K562 (cell line): Measurements from ENCODE around the gene MAP7D1. TPM values are rescaled to one million over a fixed set of nuclear protein-coding genes. Genes with fewer than 3 reads are reported as not detected.

Experiments
- ATAC-seq: fragments of 200-7000 bp; cut with Tn5 transposase; 3 replicates; pipeline ENCODE4 v1.9.1; 2020; ENCODE audit warnings: moderate library complexity
- BruUV-seq: library from RNA; stranded (reverse); fragments of 400-500 nt; replicated peaks from 2 replicates; lab custom pipeline; 2021; lab: Mats Ljungman, UMichigan
- CTCF ChIA-PET: fragments of 300-600 bp; formaldehyde crosslinking; extraction: SDS; loops from one replicate; lab custom pipeline; 2021; ENCODE audit warnings: low intra/inter-chr PET ratio; lab: Yijun Ruan, JAX
- POLR2A ChIA-PET: fragments of 300-600, 350-650 bp; sonication (Branson Sonifier 250); formaldehyde crosslinking; extraction: SDS; loops from one replicate; lab custom pipeline; 2021; ENCODE audit warnings: antibody characterized with exemption, inconsistent platforms; lab: Yijun Ruan, JAX
- DNase-seq, 4 experiments: peaks; one replicate each; pipeline versions ENCODE4 v3.0.0 to v3.0.0-alpha.2; 2011 to 2018; ENCODE audit warnings: low spot score in 3 of 4, mixed read lengths in 3 of 4; ENCODE audit errors: extremely low read depth in 1 of 4
- FAIRE-seq: peaks from 2 replicates; lab custom pipeline; 2011; peaks lifted over from hg19 to GRCh38; lab: Jason Lieb, UNC
- H2AFZ ChIP-seq: 2 replicates; pipeline ENCODE4 v1.6.0; 2011; ENCODE audit warnings: low read depth, low read length, control low read depth, inconsistent platforms
- H3K27ac ChIP-seq: fragments of 200-600 bp; 3 replicates; pipeline ENCODE4 v1.8.0; 2011; ENCODE audit warnings: low read depth, mild to moderate bottlenecking, control low read depth, inconsistent platforms, low read length, moderate library complexity, mixed read lengths; ENCODE audit errors: extremely low read depth
- H3K27me3 ChIP-seq, 2 experiments: fragments of 300-600 bp in 1 of 2; 2 replicates in 1 of 2; 3 replicates in 1 of 2; pipeline versions ENCODE4 v1.6.0 to v1.8.0; 2011; ENCODE audit warnings: inconsistent platforms in 2 of 2, low read length in 2 of 2, mild to moderate bottlenecking in 1 of 2, mixed read lengths in 1 of 2, moderate library complexity in 1 of 2; ENCODE audit not compliant: control insufficient read depth in 2 of 2, insufficient read depth in 2 of 2
- H3K36me3 ChIP-seq: fragments of 300-600 bp; 3 replicates; pipeline ENCODE4 v1.8.0; 2011; ENCODE audit warnings: mild to moderate bottlenecking, low read length, inconsistent platforms; ENCODE audit not compliant: control insufficient read depth, insufficient read depth
- H3K4me1 ChIP-seq, 2 experiments: fragments of 200-600 bp in 1 of 2; replicated peaks in 1 of 2; 2 replicates in 1 of 2; 3 replicates in 1 of 2; pipeline versions ENCODE4 v1.5.1 to v1.8.0; 2011; ENCODE audit warnings: inconsistent platforms in 2 of 2, low read length in 2 of 2, mild to moderate bottlenecking in 1 of 2, mixed read lengths in 1 of 2, moderate library complexity in 1 of 2; ENCODE audit not compliant: control insufficient read depth in 2 of 2, insufficient read depth in 2 of 2
- H3K4me2 ChIP-seq: 2 replicates; pipeline ENCODE4 v1.6.1; 2011; ENCODE audit warnings: low read length, control low read depth, inconsistent platforms, mixed read lengths; ENCODE audit not compliant: insufficient read depth
- H3K4me3 ChIP-seq: fragments of 200-600 bp; sonication (generic), shearing (Covaris generic); 2 replicates; pipeline ENCODE4 v1.5.1; 2016; ENCODE audit warnings: control low read depth, inconsistent platforms
- H3K79me2 ChIP-seq: fragments of 200-600 bp; 3 replicates; pipeline ENCODE4 v1.8.0; 2011; ENCODE audit warnings: low read length, inconsistent platforms; ENCODE audit not compliant: control insufficient read depth, insufficient read depth
- H3K9ac ChIP-seq, 2 experiments: 2 replicates each; pipeline versions ENCODE4 v1.6.0 to v1.6.1; 2011; ENCODE audit warnings: low read depth in 2 of 2, low read length in 2 of 2, control low read depth in 1 of 2, inconsistent platforms in 1 of 2, mild to moderate bottlenecking in 1 of 2, mixed read lengths in 1 of 2; ENCODE audit not compliant: insufficient read depth in 1 of 2
- H3K9me1 ChIP-seq: one replicate; pipeline ENCODE4 v1.6.0; 2011; ENCODE audit warnings: inconsistent platforms, mild to moderate bottlenecking, low read length, moderate library complexity; ENCODE audit not compliant: control insufficient read depth, insufficient read depth
- H3K9me3 ChIP-seq: replicated peaks from 2 replicates; pipeline ENCODE4 v1.5.1; 2011; ENCODE audit warnings: low read depth, low read length, inconsistent platforms; ENCODE audit not compliant: control insufficient read depth, insufficient read depth
- H4K20me1 ChIP-seq: replicated peaks from 2 replicates; pipeline ENCODE4 v1.6.1; 2011; ENCODE audit warnings: low read length, inconsistent platforms, mixed read lengths; ENCODE audit not compliant: control insufficient read depth, insufficient read depth
- BACH1 ChIP-seq: fragments of 200-800 bp; sonication (Bioruptor generic); IDR thresholded peaks from 2 replicates; pipeline ENCODE4 v1.6.1; 2016; ENCODE audit warnings: missing genetic modification characterization, missing compliant biosample characterization
- FIP1L1 ChIP-seq: fragments of 200-400 bp; formaldehyde crosslinking; IDR thresholded peaks from 2 replicates; pipeline ENCODE4 v1.6.1; 2018; ENCODE audit warnings: mild to moderate bottlenecking, low read depth, low read length; ENCODE audit not compliant: poor library complexity, severe bottlenecking
- GABPA ChIP-seq: fragments of 200-800 bp; sonication (Bioruptor generic); conservative IDR thresholded peaks from 2 replicates; pipeline ENCODE4 v1.6.1; 2016; ENCODE audit warnings: low read depth, missing genetic modification characterization, missing compliant biosample characterization
- HNRNPLL ChIP-seq: fragments of 200-400 bp; formaldehyde crosslinking; IDR thresholded peaks from 2 replicates; pipeline ENCODE4 v1.6.1; 2017; ENCODE audit warnings: low read length, low read depth, mild to moderate bottlenecking; ENCODE audit not compliant: poor library complexity, severe bottlenecking
- NR2C2 ChIP-seq, 2 experiments: fragments of 200-800 bp in 1 of 2; sonication (Bioruptor generic) in 1 of 2; sonication (generic) in 1 of 2; formaldehyde crosslinking in 1 of 2; IDR thresholded peaks; 2 replicates each; pipeline versions ENCODE4 v1.6.1 to v1.8.0; 2016 to 2022; ENCODE audit warnings: mild to moderate bottlenecking in 1 of 2, missing compliant biosample characterization in 1 of 2, missing genetic modification characterization in 1 of 2, missing genetic modification reagents in 1 of 2
- SREBF1 ChIP-seq: fragments of 150-350 bp; IDR thresholded peaks from 2 replicates; pipeline ENCODE4 v1.6.1; 2014; ENCODE audit warnings: antibody characterized with exemption, low read depth, low read length, borderline replicate concordance
- SRSF3 ChIP-seq: fragments of 200-400 bp; formaldehyde crosslinking; IDR thresholded peaks from 2 replicates; pipeline ENCODE4 v1.6.1; 2016; ENCODE audit warnings: mild to moderate bottlenecking, low read length, moderate library complexity; ENCODE audit not compliant: insufficient read depth
- ZNF280B ChIP-seq: fragments of 250-450 bp; sonication (Bioruptor Pico); IDR thresholded peaks from 2 replicates; pipeline ENCODE4 v1.5.1; 2021; ENCODE audit warnings: mild to moderate bottlenecking
- ZNF75A ChIP-seq: fragments of 450-650 bp; formaldehyde crosslinking; IDR thresholded peaks from 2 replicates; pipeline ENCODE4 v1.4.0; 2020; ENCODE audit warnings: mild to moderate bottlenecking
- WGBS: fragments of 100-300 bp; shearing (Covaris generic); methylation state at CpG from one replicate; pipeline ENCODE4 v1.1.6; 2016; ENCODE audit warnings: low coverage, mixed read lengths; ENCODE audit not compliant: insufficient coverage; ENCODE audit errors: missing lambda C conversion rate; 5-methylcytosine and 5-hydroxymethylcytosine counted together
- in situ Hi-C: fragments of 300-500 bp; cut with MboI; formaldehyde crosslinking; loops from 4 replicates; pipeline ENCODE4 v1.15.0; 2018; ENCODE audit warnings: inconsistent platforms, mixed read lengths
- intact Hi-C: fragments of 100-400 bp; cut with micrococcal nuclease; formaldehyde crosslinking; loops from 2 replicates; pipeline ENCODE4 v1.14.2; 2022
- polyA plus RNA-seq, 8 experiments: library from polyadenylated mRNA; depleted of rRNA in 4 of 8; stranded (reverse) in 5 of 8; unstranded in 3 of 8; fragments of >200 nt; fragmentation: Nextera tagmentation in 2 of 8; fragmentation: Illumina TruSeq in 1 of 8; extraction: Ambion mirVana in 2 of 8; extraction: Trizol in 1 of 8; gene quantifications; 2 replicates each; pipeline versions ENCODE4 v1.2.1 to v1.2.3, GENCODE V29; 2011 to 2014; ENCODE audit warnings: inconsistent platforms in 1 of 8, missing spikeins in 1 of 8
- total RNA-seq, 7 experiments: library from RNA; depleted of rRNA in 6 of 7; stranded (reverse); fragments of >200 nt in 6 of 7; fragmentation: Illumina TruSeq in 2 of 7; extraction: Trizol in 2 of 7; gene quantifications; 2 replicates each; pipeline versions ENCODE4 v1.2.1 to v1.2.3, GENCODE V29; 2011 to 2021; ENCODE audit warnings: low replicate concordance in 1 of 7

MAP7D1 gene
- total and polyA plus RNA-seq, 9 of the 15 experiments (the other 6 are each of a cell fraction or from before 2014, with no cell fraction given) = 3.6 to 108 (median 34.5) TPM

- no peak for TF ChIP-seq ZNF75A
- TF ChIP-seq GABPA = no peak
- TF ChIP-seq ZNF280B (CRISPR knock-in tag) = no peak
- TF ChIP-seq NR2C2 (CRISPR knock-in tag; IDR thresholded peaks at IDR 0.05) = no peak
- TF ChIP-seq NR2C2 (tag; IDR thresholded peaks at IDR 0.05) = no peak
- TF ChIP-seq HNRNPLL = no peak
- TF ChIP-seq SRSF3 = no peak
Measured at GRCh38 chr1:36137776-36138175, 18.2 kb upstream of the MAP7D1 start (continued).

- 84% methylated on average over 5 of the region's 5 CpGs for WGBS
- H4K20me1 ChIP-seq = peaks cover 11% of the 10 kb centered on the region; the same call in 1 of the 2 replicates
- peaks cover 31% of the 10 kb centered on the region for H3K79me2 ChIP-seq
- no peak for ATAC-seq
- peaks cover 4% of the 10 kb centered on the region for H3K9me1 ChIP-seq
- ChIA-PET CTCF (no interaction called here), POLR2A (interaction anchor here (0.7 to 1.0 kb wide), 3 partner anchors 10 to 73 kb away, joined by 3 to 4 read pairs (median 4); partner anchors contain the start of gene TRAPPC3)
- no peak overlapping the region for H2AFZ ChIP-seq
- intact Hi-C loops = no loop called here
- H3K27me3 ChIP-seq = no peaks in the 10 kb centered on the region
- TF ChIP-seq SREBF1 (no peak), FIP1L1 (no peak), BACH1 (tag) (no peak)
- in situ Hi-C loops = no loop called here
- H3K9me3 ChIP-seq = 0 out of 2 replicates have a peak, but pooled peaks cover 2% of the 10 kb centered on the region
- no peak overlapping the region for H3K4me2 ChIP-seq
- BruUV-seq = no TSS peak
- H3K4me1 ChIP-seq = peaks cover 4 to 8% of the 10 kb centered on the region in 2 experiments; a peak in 3 of 5 replicates
- no peak for FAIRE-seq
- H3K4me3 ChIP-seq = no peak overlapping the region
- no peak for DNase-seq
- H3K27ac ChIP-seq = no peak overlapping the region
- no peak overlapping the region for H3K9ac ChIP-seq
- H3K36me3 ChIP-seq = peaks cover 63% of the 10 kb centered on the region
Measured at GRCh38 chr1:36139521-36139920, 16.4 kb upstream of the MAP7D1 start.
